Fibroblast of the aortic adventitia (primary cell): Measurements from ENCODE around the gene TLE5. TPM values are rescaled to one million over a fixed set of nuclear protein-coding genes. Genes with fewer than 3 reads are reported as not detected.
"Not testable (repeated sequence)": the region's sequence is repeated elsewhere in the genome, so short reads cannot be mapped to it uniquely, and the experiment has no call there.

Source experiments
- DNase-seq: peaks from one replicate; pipeline ENCODE4 v3.0.0-alpha.2; 2010; ENCODE audit warnings: low read depth
- H3K4me3 ChIP-seq: 2 replicates; pipeline ENCODE4 v1.5.1; 2011; ENCODE audit warnings: low read depth, mild to moderate bottlenecking, control low read depth, low read length, moderate library complexity
- total RNA-seq: library from RNA; depleted of rRNA; stranded (reverse); fragments of >200 nt; gene quantifications from 2 replicates; pipeline ENCODE4 v1.2.3, GENCODE V29; 2012; ENCODE audit warnings: low replicate concordance
- TF ChIP-seq, protein P1 (sequence below): IDR thresholded peaks from 2 replicates; pipeline ENCODE4 v1.5.1; 2011; ENCODE audit warnings: mild to moderate bottlenecking, low read length, control low read depth, inconsistent platforms; ENCODE audit not compliant: insufficient read depth

Gene TLE5
- total RNA-seq, 1 donor = 232 TPM

DNA sequence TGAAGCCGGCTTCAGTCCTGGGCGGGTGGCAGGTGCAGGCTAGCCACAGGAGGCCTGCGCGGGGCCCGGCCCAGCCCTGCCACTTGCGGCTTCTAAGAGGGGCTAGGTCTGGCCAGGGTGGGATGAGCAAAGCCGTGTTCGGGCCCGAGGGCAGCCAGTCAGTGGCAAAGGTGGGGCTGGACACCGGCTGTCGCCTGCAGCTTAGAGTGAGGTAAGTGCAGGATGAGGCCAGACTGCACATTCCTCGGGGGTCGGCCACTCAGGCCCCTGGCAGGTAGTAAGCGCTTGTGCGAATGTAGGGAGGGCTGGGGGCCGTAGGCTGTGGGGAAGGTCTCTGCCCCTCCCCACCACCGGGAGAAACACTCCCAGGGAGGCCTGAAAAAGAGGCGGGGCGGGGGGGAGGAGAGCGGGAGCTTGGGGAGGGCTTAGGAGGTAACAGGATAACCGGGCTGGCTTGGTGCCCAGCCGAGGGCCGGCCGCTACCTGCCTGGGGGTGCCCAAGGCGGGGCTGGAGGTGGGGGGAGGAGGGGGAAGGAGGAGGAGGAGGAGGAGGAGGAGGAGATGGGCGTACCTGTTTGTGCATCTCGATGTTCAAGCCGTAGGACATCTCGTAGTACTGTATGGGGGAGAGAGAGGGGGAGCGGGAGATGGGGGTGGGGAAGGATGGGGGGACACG lies 6.4 kb downstream of the TLE5 start:
- DNase-seq = no peak
- H3K4me3 ChIP-seq = no peak overlapping the region
- TF ChIP-seq, protein P1, sequence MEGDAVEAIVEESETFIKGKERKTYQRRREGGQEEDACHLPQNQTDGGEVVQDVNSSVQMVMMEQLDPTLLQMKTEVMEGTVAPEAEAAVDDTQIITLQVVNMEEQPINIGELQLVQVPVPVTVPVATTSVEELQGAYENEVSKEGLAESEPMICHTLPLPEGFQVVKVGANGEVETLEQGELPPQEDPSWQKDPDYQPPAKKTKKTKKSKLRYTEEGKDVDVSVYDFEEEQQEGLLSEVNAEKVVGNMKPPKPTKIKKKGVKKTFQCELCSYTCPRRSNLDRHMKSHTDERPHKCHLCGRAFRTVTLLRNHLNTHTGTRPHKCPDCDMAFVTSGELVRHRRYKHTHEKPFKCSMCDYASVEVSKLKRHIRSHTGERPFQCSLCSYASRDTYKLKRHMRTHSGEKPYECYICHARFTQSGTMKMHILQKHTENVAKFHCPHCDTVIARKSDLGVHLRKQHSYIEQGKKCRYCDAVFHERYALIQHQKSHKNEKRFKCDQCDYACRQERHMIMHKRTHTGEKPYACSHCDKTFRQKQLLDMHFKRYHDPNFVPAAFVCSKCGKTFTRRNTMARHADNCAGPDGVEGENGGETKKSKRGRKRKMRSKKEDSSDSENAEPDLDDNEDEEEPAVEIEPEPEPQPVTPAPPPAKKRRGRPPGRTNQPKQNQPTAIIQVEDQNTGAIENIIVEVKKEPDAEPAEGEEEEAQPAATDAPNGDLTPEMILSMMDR = no peak

- TF ChIP-seq, protein P1 = no peak
- no peak overlapping the region for H3K4me3 ChIP-seq
- DNase-seq = no peak
Measured at GRCh38 chr19:3054972-3055740, 7.1 kb downstream of the TLE5 start.

DNA sequence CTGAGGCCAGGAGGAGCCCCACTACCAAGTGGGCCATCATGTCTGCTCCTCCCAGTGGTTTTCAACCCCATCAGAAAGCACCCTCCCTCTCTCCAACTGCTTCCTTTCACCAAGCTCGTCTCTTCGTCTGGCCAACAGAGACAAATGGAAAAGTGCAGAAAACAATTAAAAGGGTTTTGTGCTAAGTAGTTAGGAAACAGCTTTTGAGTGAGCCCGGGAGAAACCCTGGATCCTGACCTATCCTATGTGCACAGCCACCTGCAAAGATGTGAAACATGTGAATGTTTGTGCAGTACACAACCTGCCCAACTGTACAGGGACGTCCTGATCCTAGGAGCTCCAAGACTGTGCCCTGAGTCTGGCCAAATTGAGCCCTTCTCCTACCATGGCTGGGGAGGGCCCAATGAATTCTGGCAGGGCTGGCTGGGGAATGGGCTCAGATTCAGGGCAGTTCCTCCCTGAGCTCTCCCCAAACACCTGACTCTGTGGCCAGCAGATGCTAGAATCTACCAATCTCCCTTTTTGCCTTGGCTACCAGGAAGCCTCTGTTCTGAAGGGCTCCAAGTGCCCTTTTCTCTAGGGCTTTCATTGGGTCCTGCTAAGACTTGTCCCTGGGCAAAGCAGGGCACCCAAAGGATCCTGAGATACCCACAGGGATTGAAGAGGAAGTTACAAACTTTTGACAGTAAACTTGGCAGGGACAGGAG lies 7.9 kb downstream of the TLE5 start:
- DNase-seq = no peak
- no peak overlapping the region for H3K4me3 ChIP-seq
- TF ChIP-seq, protein P1 = no peak

DNA sequence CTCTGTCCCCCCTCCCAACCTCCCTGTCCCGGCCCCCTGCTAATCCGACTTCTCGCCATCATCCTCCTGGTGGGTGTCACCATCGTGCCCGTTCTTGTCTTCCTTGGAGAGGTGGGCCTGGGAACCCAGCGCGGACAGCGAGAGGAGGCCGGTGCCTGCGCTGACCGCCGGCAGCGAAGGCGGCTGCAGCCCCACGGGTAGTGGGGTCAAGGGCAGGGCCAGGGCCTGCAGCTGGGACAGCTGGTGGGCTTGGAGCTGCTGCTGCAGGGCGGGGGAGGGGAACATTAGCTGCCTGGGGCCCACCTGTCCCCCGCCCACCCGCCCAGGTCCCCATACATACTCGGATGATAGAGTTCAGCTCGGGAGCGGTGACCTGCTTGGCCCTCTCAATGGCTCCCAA lies 8.5 kb downstream of the TLE5 start:
- no peak overlapping the region for H3K4me3 ChIP-seq
- DNase-seq = no peak
- TF ChIP-seq, protein P1 = no peak

- DNase-seq = no peak
- no peak overlapping the region for H3K4me3 ChIP-seq
- TF ChIP-seq, protein P1 = no peak
Measured at GRCh38 chr19:3053218-3053621, 9.1 kb downstream of the TLE5 start.

DNA sequence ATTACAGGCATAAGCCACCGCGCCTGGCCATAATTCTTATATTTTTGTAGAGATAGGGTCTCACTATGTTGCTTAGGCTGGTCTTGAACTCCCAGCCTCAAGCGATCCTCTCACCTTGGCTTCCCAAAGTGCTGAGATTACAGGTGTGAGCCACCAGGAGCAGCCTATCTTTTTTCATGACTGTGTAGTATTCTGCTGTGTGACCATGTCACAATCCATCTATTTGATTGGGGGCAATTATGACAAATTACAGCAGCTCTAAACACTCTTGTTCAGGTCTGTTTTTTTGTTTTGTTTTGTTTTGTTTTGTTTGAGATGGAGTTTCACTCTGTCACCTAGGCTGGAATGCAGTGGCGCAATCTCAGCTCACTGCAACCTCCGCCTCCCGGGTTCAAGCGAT lies 12.3 kb downstream of the TLE5 start:
- DNase-seq, H3K4me3 ChIP-seq: not testable (repeated sequence)

GRCh38 chr19:3049089-3049488 lies 13.2 kb downstream of the TLE5 start:
- H3K4me3 ChIP-seq = no peak overlapping the region
- DNase-seq = no peak
- TF ChIP-seq, protein P1 = no peak
